Measurements from ENCODE around the gene EIF2S3B.

Gene EIF2S3B

DNA sequence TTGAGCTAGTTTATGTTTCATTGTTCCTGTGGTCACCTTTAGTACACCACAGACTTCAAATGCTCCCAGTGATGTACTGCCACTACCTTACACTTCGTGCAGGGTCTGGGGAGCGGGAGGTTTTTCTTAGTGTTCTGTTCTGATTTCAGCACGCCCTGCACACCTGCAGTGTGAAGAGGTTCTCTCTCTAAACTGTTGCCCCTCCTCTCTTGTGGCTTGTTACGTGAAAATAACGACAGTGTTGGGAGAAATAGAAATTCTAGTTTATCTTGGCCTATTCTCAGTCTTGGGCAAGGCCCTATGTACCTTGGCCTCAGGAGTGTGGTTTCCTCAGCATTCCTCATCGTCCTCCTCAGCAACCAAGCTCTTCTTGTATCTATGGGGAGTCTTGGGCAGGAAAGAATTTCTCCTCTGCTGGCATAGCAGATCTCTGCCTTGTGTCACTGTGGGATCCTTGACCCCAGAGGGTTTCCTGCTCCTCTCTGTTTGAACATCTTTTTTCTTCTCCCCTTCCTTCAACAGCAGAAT lies 48.6 kb downstream of the EIF2S3B start:
- Histone ChIP-seq H3K27ac (ENCODE audit: low read depth, low read length) (no peak overlapping the region), H3K4me1 (ENCODE audit: insufficient read depth, low read length) (no peaks in the 10 kb centered on the region), H3K27me3 (ENCODE audit: control insufficient read depth in 1 of 2, insufficient read depth in 2 of 2, low read length in 2 of 2) (no peaks in the 10 kb centered on the region), H3K9ac (ENCODE audit: low read length) (no peak overlapping the region), H3K4me3 (ENCODE audit: low read depth in 1 of 2, low read length in 2 of 2) (no peak overlapping the region), H3K36me3 (ENCODE audit: insufficient read depth, low read length) (no peaks in the 10 kb centered on the region), H3K9me3 (ENCODE audit: low read length) (no peaks in the 10 kb centered on the region)

DNA sequence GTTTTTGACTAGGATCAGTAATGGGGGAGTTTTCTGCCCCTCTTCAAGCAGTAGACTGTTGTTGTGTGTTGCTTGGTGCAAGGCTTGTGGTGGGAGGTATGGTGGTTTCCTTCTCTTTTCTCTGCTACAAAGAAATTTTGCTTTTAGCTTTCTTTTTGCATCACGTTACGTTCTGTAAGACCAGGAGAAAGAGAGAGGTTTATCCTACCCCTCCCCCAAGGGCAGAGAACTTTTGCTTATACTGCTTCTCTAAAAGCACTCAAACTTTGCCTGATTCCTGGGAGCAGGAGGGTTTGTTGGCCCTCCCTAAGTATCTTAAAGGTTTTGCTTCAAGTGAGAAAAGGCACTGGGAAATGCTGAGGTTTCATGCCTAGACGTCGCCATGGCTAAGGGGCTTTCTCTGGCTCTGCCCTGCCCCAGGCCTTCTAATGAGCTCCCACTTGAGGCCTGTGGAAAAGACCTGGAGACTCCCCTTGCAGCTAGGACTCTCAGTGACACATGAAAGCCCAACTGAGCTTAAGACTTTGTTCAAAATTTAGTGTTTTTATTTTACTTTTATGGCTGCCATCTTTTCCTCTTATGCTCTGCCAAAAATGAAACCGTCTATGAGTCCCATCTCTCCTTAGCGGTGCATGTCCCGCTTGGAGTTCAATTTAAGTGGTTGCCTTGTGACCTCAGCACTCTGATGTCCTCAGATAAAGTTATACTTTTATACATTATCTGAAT lies 49.2 kb downstream of the EIF2S3B start:
- Histone ChIP-seq H3K9me3 (ENCODE audit: low read length) (no peaks in the 10 kb centered on the region), H3K27ac (ENCODE audit: low read depth, low read length) (no peak overlapping the region), H3K36me3 (ENCODE audit: insufficient read depth, low read length) (no peaks in the 10 kb centered on the region), H3K4me3 (ENCODE audit: low read depth in 1 of 2, low read length in 2 of 2) (no peak overlapping the region), H3K9ac (ENCODE audit: low read length) (no peak overlapping the region), H3K27me3 (ENCODE audit: control insufficient read depth in 1 of 2, insufficient read depth in 2 of 2, low read length in 2 of 2) (no peaks in the 10 kb centered on the region), H3K4me1 (ENCODE audit: insufficient read depth, low read length) (no peaks in the 10 kb centered on the region)

- H3K36me3 ChIP-seq (ENCODE audit: insufficient read depth, low read length) = no peaks in the 10 kb centered on the region
- no peaks in the 10 kb centered on the region for H3K27me3 ChIP-seq (ENCODE audit: control insufficient read depth in 1 of 2, insufficient read depth in 2 of 2, low read length in 2 of 2)
- H3K9ac ChIP-seq (ENCODE audit: low read length) = no peak overlapping the region
- no peaks in the 10 kb centered on the region for H3K9me3 ChIP-seq (ENCODE audit: low read length)
- H3K4me3 ChIP-seq (ENCODE audit: low read depth in 1 of 2, low read length in 2 of 2) = no peak overlapping the region
- no peak overlapping the region for H3K27ac ChIP-seq (ENCODE audit: low read depth, low read length)
- H3K4me1 ChIP-seq (ENCODE audit: insufficient read depth, low read length) = no peaks in the 10 kb centered on the region
Measured at GRCh38 chr12:10557329-10557728, 51.6 kb downstream of the EIF2S3B start.

DNA sequence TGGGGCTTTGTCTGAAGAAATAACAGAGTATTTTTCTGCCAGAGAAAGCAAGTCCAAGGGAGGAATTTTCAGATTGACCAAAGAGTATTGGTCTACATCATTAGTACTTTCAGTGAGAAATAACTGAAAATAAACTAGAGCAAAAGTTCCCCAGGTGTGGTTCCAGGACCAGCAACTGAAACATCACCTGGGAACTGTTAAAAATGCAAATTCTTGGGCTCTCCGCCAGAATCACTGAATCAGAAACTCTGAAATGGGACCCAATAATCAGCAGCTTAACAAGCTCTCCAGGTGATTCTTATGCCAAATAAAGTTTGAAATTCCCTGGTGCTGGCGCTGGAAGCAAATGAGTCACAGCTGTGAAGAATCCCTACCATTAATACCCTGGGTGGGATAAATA lies 52.1 kb downstream of the EIF2S3B start:
- H3K27ac ChIP-seq (ENCODE audit: low read depth, low read length) = no peak overlapping the region
- no peak overlapping the region for H3K4me3 ChIP-seq (ENCODE audit: low read depth in 1 of 2, low read length in 2 of 2)
- no peaks in the 10 kb centered on the region for H3K4me1 ChIP-seq (ENCODE audit: insufficient read depth, low read length)
- H3K9ac ChIP-seq (ENCODE audit: low read length) = no peak overlapping the region
- no peaks in the 10 kb centered on the region for H3K36me3 ChIP-seq (ENCODE audit: insufficient read depth, low read length)
- H3K27me3 ChIP-seq (ENCODE audit: control insufficient read depth in 1 of 2, insufficient read depth in 2 of 2, low read length in 2 of 2) = no peaks in the 10 kb centered on the region
- H3K9me3 ChIP-seq (ENCODE audit: low read length) = no peaks in the 10 kb centered on the region
